H9 (cell line): ENCODE data around the gene TMA16. TPM values are rescaled to one million over a fixed set of nuclear protein-coding genes. Genes with fewer than 3 reads are reported as not detected.

ENCODE experiments used
- DNase-seq: peaks from one replicate; pipeline ENCODE4 v3.0.0-alpha.2; 2017
- H2AFZ ChIP-seq: one replicate; pipeline ENCODE4 v1.6.1; 2013; ENCODE audit warnings: mild to moderate bottlenecking, low read length, control low read depth, moderate library complexity
- H2AK5ac ChIP-seq: 2 replicates; pipeline ENCODE4 v1.6.1; 2013; ENCODE audit warnings: low read length, control low read depth, mixed read lengths; ENCODE audit not compliant: insufficient read length
- H2BK120ac ChIP-seq: one replicate; pipeline ENCODE4 v1.6.1; 2013; ENCODE audit warnings: low read depth, mild to moderate bottlenecking, low read length, control low read depth, inconsistent platforms; ENCODE audit not compliant: poor library complexity, severe bottlenecking
- H2BK12ac ChIP-seq: 2 replicates; pipeline ENCODE4 v1.6.1; 2013; ENCODE audit warnings: low read length, control low read depth, mixed read lengths, low read depth; ENCODE audit not compliant: insufficient read length
- H2BK15ac ChIP-seq: 2 replicates; pipeline ENCODE4 v1.6.1; 2013; ENCODE audit warnings: low read depth, low read length, control low read depth
- H2BK20ac ChIP-seq: one replicate; pipeline ENCODE4 v1.6.1; 2013; ENCODE audit warnings: low read depth, mild to moderate bottlenecking, low read length, control low read depth, inconsistent platforms; ENCODE audit not compliant: poor library complexity, severe bottlenecking
- H2BK5ac ChIP-seq: 2 replicates; pipeline ENCODE4 v1.6.1; 2013; ENCODE audit warnings: low read length, control low read depth, mixed read lengths; ENCODE audit not compliant: insufficient read length
- H3K14ac ChIP-seq: 2 replicates; pipeline ENCODE4 v1.6.1; 2013; ENCODE audit warnings: low read length, control low read depth; ENCODE audit not compliant: insufficient read depth
- H3K18ac ChIP-seq: 2 replicates; pipeline ENCODE4 v1.6.1; 2013; ENCODE audit warnings: low read depth, mild to moderate bottlenecking, mixed read lengths, low read length, control low read depth; ENCODE audit not compliant: insufficient read length
- H3K23ac ChIP-seq: 2 replicates; pipeline ENCODE4 v1.6.1; 2013; ENCODE audit warnings: low read length, control low read depth, mixed read lengths, low read depth; ENCODE audit not compliant: insufficient read length
- H3K23me2 ChIP-seq: 2 replicates; pipeline ENCODE4 v1.6.1; 2013; ENCODE audit warnings: low read depth, mild to moderate bottlenecking, mixed read lengths, low read length, control low read depth; ENCODE audit not compliant: insufficient read length, poor library complexity, severe bottlenecking
- H3K27ac ChIP-seq: 2 replicates; pipeline ENCODE4 v1.5.1; 2013; ENCODE audit warnings: low read length, control low read depth, mixed read lengths, low read depth; ENCODE audit not compliant: insufficient read length
- H3K27me3 ChIP-seq: 2 replicates; pipeline ENCODE4 v1.6.1; 2013; ENCODE audit warnings: low read length, control low read depth, inconsistent platforms; ENCODE audit not compliant: insufficient read depth
- H3K4ac ChIP-seq: 2 replicates; pipeline ENCODE4 v1.6.1; 2013; ENCODE audit warnings: low read depth, mild to moderate bottlenecking, control low read depth, inconsistent platforms, low read length, moderate library complexity
- H3K4me1 ChIP-seq: 2 replicates; pipeline ENCODE4 v1.6.1; 2013; ENCODE audit warnings: low read length, control low read depth, inconsistent platforms; ENCODE audit not compliant: insufficient read depth
- H3K4me2 ChIP-seq: 2 replicates; pipeline ENCODE4 v1.6.1; 2013; ENCODE audit warnings: low read length, control low read depth, mixed read lengths; ENCODE audit not compliant: insufficient read length, insufficient read depth
- H3K56ac ChIP-seq: 2 replicates; pipeline ENCODE4 v1.6.1; 2013; ENCODE audit warnings: low read depth, mild to moderate bottlenecking, mixed read lengths, low read length, control low read depth; ENCODE audit not compliant: insufficient read length
- H3K79me1 ChIP-seq: 2 replicates; pipeline ENCODE4 v1.6.1; 2013; ENCODE audit warnings: low read depth, mild to moderate bottlenecking, moderate library complexity, low read length, control low read depth, inconsistent platforms; ENCODE audit not compliant: insufficient read depth, poor library complexity, severe bottlenecking
- H3K79me2 ChIP-seq: 2 replicates; pipeline ENCODE4 v1.6.1; 2013; ENCODE audit warnings: low read length, control low read depth, inconsistent platforms; ENCODE audit not compliant: insufficient read depth
- H3K9ac ChIP-seq: 2 replicates; pipeline ENCODE4 v1.6.1; 2013; ENCODE audit warnings: low read length, control low read depth, mixed read lengths; ENCODE audit not compliant: insufficient read length; ENCODE audit errors: extremely low read depth
- H3K9me3 ChIP-seq: one replicate; pipeline ENCODE4 v1.6.1; 2013; ENCODE audit warnings: low read depth, low read length, inconsistent platforms; ENCODE audit not compliant: control insufficient read depth
- H3T11ph ChIP-seq: one replicate; pipeline ENCODE4 v1.6.1; 2013; ENCODE audit warnings: mild to moderate bottlenecking, low read length, control low read depth, inconsistent platforms
- H4K20me1 ChIP-seq: one replicate; pipeline ENCODE4 v1.6.1; 2013; ENCODE audit not compliant: control insufficient read depth, insufficient read length, insufficient read depth
- H4K5ac ChIP-seq: 2 replicates; pipeline ENCODE4 v1.6.1; 2013; ENCODE audit warnings: low read depth, mild to moderate bottlenecking, mixed read lengths, low read length, control low read depth; ENCODE audit not compliant: insufficient read length
- H4K8ac ChIP-seq: replicated peaks from 2 replicates; pipeline ENCODE4 v1.6.1; 2013; ENCODE audit warnings: low read length, control low read depth, mixed read lengths, low read depth; ENCODE audit not compliant: insufficient read length
- H4K91ac ChIP-seq: 2 replicates; pipeline ENCODE4 v1.6.1; 2013; ENCODE audit warnings: low read depth, mild to moderate bottlenecking, moderate library complexity, mixed read lengths, low read length, control low read depth; ENCODE audit not compliant: insufficient read length
- H3K27ac Mint-ChIP-seq, 3 experiments: 2 replicates in 2 of 3; 3 replicates in 1 of 3; pipeline ENCODE4 v1.8.0; 2020 to 2021; ENCODE audit warnings: mixed read lengths in 3 of 3, mild to moderate bottlenecking in 1 of 3, moderate library complexity in 1 of 3
- H3K27me3 Mint-ChIP-seq: 2 replicates; pipeline ENCODE4 v1.8.0; 2021; ENCODE audit warnings: low read depth, mild to moderate bottlenecking, moderate library complexity, mixed read lengths
- H3K36me3 Mint-ChIP-seq, 3 experiments: 2 replicates in 2 of 3; 3 replicates in 1 of 3; pipeline ENCODE4 v1.8.0; 2020 to 2021; ENCODE audit warnings: low read depth in 3 of 3, mixed read lengths in 3 of 3; ENCODE audit not compliant: insufficient read depth in 1 of 3
- H3K4me1 Mint-ChIP-seq, 2 experiments: 2 replicates each; pipeline ENCODE4 v1.8.0; 2020; ENCODE audit warnings: mixed read lengths in 2 of 2
- H3K4me3 Mint-ChIP-seq, 2 experiments: 2 replicates in 1 of 2; 3 replicates in 1 of 2; pipeline ENCODE4 v1.8.0; 2020 to 2021; ENCODE audit warnings: mild to moderate bottlenecking in 2 of 2, mixed read lengths in 2 of 2, moderate library complexity in 1 of 2
- H3K9me3 Mint-ChIP-seq, 2 experiments: 2 replicates in 1 of 2; 3 replicates in 1 of 2; pipeline ENCODE4 v1.8.0; 2020; ENCODE audit warnings: mild to moderate bottlenecking in 2 of 2, mixed read lengths in 2 of 2, moderate library complexity in 1 of 2
- CTCF ChIP-seq: fragments of 200-600 bp; sonication (generic); conservative IDR thresholded peaks from 3 replicates; pipeline ENCODE4 v1.8.0; 2021; ENCODE audit warnings: antibody characterized with exemption, mild to moderate bottlenecking
- WGBS: extraction: QIAGEN DNeasy Blood & Tissue Kit; methylation state at CpG from one replicate; pipeline ENCODE4 v1.1.7; 2013; ENCODE audit warnings: missing lambda C conversion rate, low lambda C conversion rate, mixed read lengths; ENCODE audit not compliant: insufficient read length; ENCODE audit errors: extremely low coverage; 5-methylcytosine and 5-hydroxymethylcytosine counted together
- total RNA-seq: library from RNA; stranded (reverse); gene quantifications from 2 replicates; pipeline ENCODE4 v1.2.1, GENCODE V29; 2021

Gene TMA16
- total RNA-seq, 1 experiment from 2014 or later, result 61.3 TPM

- H3K36me3 Mint-ChIP-seq, result peaks cover 0 to 3% (median 0%) of the 10 kb centered on the region in 3 experiments; a peak in 2 of 7 replicates
- no peak for DNase-seq
- H3K4me1 Mint-ChIP-seq, result peaks cover 31 to 36% of the 10 kb centered on the region in 2 experiments
- Histone ChIP-seq H2BK20ac (no peak overlapping the region), H4K5ac (no peak overlapping the region), H2AK5ac (no peak overlapping the region), H3K4me2 (no peak overlapping the region), H2BK5ac (no peak overlapping the region), H3K56ac (no peak overlapping the region), H3T11ph (no peak overlapping the region), H3K23me2 (no peaks in the 10 kb centered on the region), H3K79me1 (no peaks in the 10 kb centered on the region), H3K18ac (no peak overlapping the region), H3K23ac (no peak overlapping the region), H2BK120ac (no peak overlapping the region), H4K8ac (no peak overlapping the region), H3K4ac (no peak overlapping the region), H3K79me2 (no peaks in the 10 kb centered on the region), H2BK12ac (no peak overlapping the region), H3K9me3 (no peaks in the 10 kb centered on the region), H2AFZ (no peak overlapping the region), H3K27me3 (no peaks in the 10 kb centered on the region), H3K27ac (no peak overlapping the region), H4K20me1 (no peaks in the 10 kb centered on the region), H2BK15ac (no peak overlapping the region), H3K14ac (no peak overlapping the region), H3K4me1 (no peaks in the 10 kb centered on the region; the same call in 1 of the 2 replicates), H4K91ac (no peak overlapping the region), H3K9ac (no peak overlapping the region)
- H3K9me3 Mint-ChIP-seq, result peaks cover 0 to 2% of the 10 kb centered on the region in 2 experiments; a peak in 3 of 5 replicates
- peak overlapping the region in 1 of 2 experiments; percentile 14; a peak in 1 of 5 replicates for H3K4me3 Mint-ChIP-seq
- H3K27me3 Mint-ChIP-seq, result no peaks in the 10 kb centered on the region
- no CpG with 5 or more reads among the region's 5 CpGs for WGBS
- H3K27ac Mint-ChIP-seq, result peak overlapping the region; percentile 13 to 92 (median 89); a peak in 5 of 7 replicates
- no peak for TF ChIP-seq CTCF
These were observed 71.0 kb downstream of the TMA16 start for GRCh38 chr4:163565226-163566135.
